Measurements from ENCODE around the gene ANKRD33B.
"Not testable (repeated sequence)": the region's sequence is repeated elsewhere in the genome, so short reads cannot be mapped to it uniquely, and the experiment has no call there.

The ANKRD33B gene

GRCh38 chr5:10623305-10623910 is 59.5 kb downstream of the ANKRD33B start:
- no peak for DNase-seq

- no peak for DNase-seq
Observed at GRCh38 chr5:10624206-10624605, 60.3 kb downstream of the ANKRD33B start.

- DNase-seq, result no peak
Observed at GRCh38 chr5:10624679-10625078, 60.8 kb downstream of the ANKRD33B start.

- DNase-seq, result no peak
Observed at GRCh38 chr5:10625700-10626472, 62.0 kb downstream of the ANKRD33B start.

- DNase-seq, result no peak
Observed at GRCh38 chr5:10626473-10627013, 62.7 kb downstream of the ANKRD33B start.

GRCh38 chr5:10627160-10627701 is 63.4 kb downstream of the ANKRD33B start:
- DNase-seq, result peak in 1 of 2 experiments; percentile 37

GRCh38 chr5:10628601-10629000 is 64.7 kb downstream of the ANKRD33B start:
- DNase-seq, result no peak

GRCh38 chr5:10629682-10630081 is 65.8 kb downstream of the ANKRD33B start:
- no peak for DNase-seq

GRCh38 chr5:10630126-10630525 is 66.3 kb downstream of the ANKRD33B start:
- DNase-seq, result no peak

- not testable (repeated sequence) for DNase-seq
Observed at GRCh38 chr5:10630744-10631143, 66.9 kb downstream of the ANKRD33B start.

GRCh38 chr5:10631316-10631996 is 67.6 kb downstream of the ANKRD33B start:
- DNase-seq, result no peak

GRCh38 chr5:10632110-10632761 is 68.4 kb downstream of the ANKRD33B start:
- DNase-seq, result peak; percentile 75 to 84

- peak; percentile 50 to 65 for DNase-seq
Observed at GRCh38 chr5:10633271-10634049, 69.6 kb downstream of the ANKRD33B start.

GRCh38 chr5:10634050-10634449 is 70.2 kb downstream of the ANKRD33B start:
- no peak for DNase-seq

- no peak for DNase-seq
Observed at GRCh38 chr5:10634562-10634961, 70.7 kb downstream of the ANKRD33B start.

- peak; percentile 80 to 87 for DNase-seq
Observed at GRCh38 chr5:10635257-10635866, 71.5 kb downstream of the ANKRD33B start.

GRCh38 chr5:10635867-10636350 is 72.0 kb downstream of the ANKRD33B start:
- DNase-seq, result peak; percentile 39 to 51

GRCh38 chr5:10636363-10637142 is 72.7 kb downstream of the ANKRD33B start:
- DNase-seq, result no peak

- DNase-seq, result no peak
Observed at GRCh38 chr5:10637944-10638343, 74.1 kb downstream of the ANKRD33B start.

GRCh38 chr5:10638723-10639122 is 74.9 kb downstream of the ANKRD33B start:
- not testable (repeated sequence) for DNase-seq
